Measurements from ENCODE around the gene MS4A10.

The MS4A10 gene

GRCh38 chr11:60792521-60792920, 7.4 kb downstream of the MS4A10 start:
- no peak for TF ChIP-seq CTCF (IDR thresholded peaks at IDR 0.05)

GRCh38 chr11:60795291-60795690, 10.2 kb downstream of the MS4A10 start:
- no peak for TF ChIP-seq CTCF (IDR thresholded peaks at IDR 0.05)

GRCh38 chr11:60797846-60798630, 12.9 kb downstream of the MS4A10 start:
- TF ChIP-seq CTCF (IDR thresholded peaks at IDR 0.05): no peak

- no peak for TF ChIP-seq CTCF (IDR thresholded peaks at IDR 0.05)
Measured at GRCh38 chr11:60798631-60799030, 13.5 kb downstream of the MS4A10 start.

- TF ChIP-seq CTCF (IDR thresholded peaks at IDR 0.05): no peak
Measured at GRCh38 chr11:60801194-60801593, 16.1 kb downstream of the MS4A10 start.

- TF ChIP-seq CTCF (IDR thresholded peaks at IDR 0.05): no peak
Measured at GRCh38 chr11:60803273-60803936, 18.3 kb downstream of the MS4A10 start.

- no peak for TF ChIP-seq CTCF (IDR thresholded peaks at IDR 0.05)
Measured at GRCh38 chr11:60809249-60809648, 24.1 kb downstream of the MS4A10 start.
